HG03060 (cell line): ENCODE measurements around the gene BUB3.
A peak's percentile ranks its signal among the peaks of the same experiment; 100 is the strongest.

Experiments used
- ATAC-seq: cut with Tn5 transposase; IDR thresholded peaks from one replicate; pipeline ENCODE4 v1.9.1; 2021; ENCODE audit warnings: low read depth, moderate number of reproducible peaks; ENCODE audit not compliant: unreplicated experiment

Gene BUB3

GRCh38 chr10:123154092-123154710 lies at the start of gene BUB3:
Gene BUB3, plus strand, starts transcription at chr10:123154402. Its CDS starts 516 bp downstream, at chr10:123154918.
- peak; percentile 91 for ATAC-seq

GRCh38 chr10:123109466-123109865 lies 44.7 kb upstream of the BUB3 start:
- ATAC-seq: no peak

- no peak for ATAC-seq
Observed at GRCh38 chr10:123117644-123118417, 36.4 kb upstream of the BUB3 start.

- no peak for ATAC-seq
Observed at GRCh38 chr10:123119081-123119480, 35.1 kb upstream of the BUB3 start.

GRCh38 chr10:123126246-123126645 lies 28.0 kb upstream of the BUB3 start:
- no peak for ATAC-seq

GRCh38 chr10:123129618-123130271 lies 24.5 kb upstream of the BUB3 start:
- ATAC-seq: no peak

- ATAC-seq: no peak
Observed at GRCh38 chr10:123132576-123133477, 21.4 kb upstream of the BUB3 start.

GRCh38 chr10:123133541-123134342 lies 20.5 kb upstream of the BUB3 start:
- no peak for ATAC-seq

GRCh38 chr10:123134343-123134914 lies 19.8 kb upstream of the BUB3 start:
- no peak for ATAC-seq

GRCh38 chr10:123134915-123135414 lies 19.2 kb upstream of the BUB3 start:
- ATAC-seq: no peak

GRCh38 chr10:123135415-123136141 lies 18.6 kb upstream of the BUB3 start, which contains the start of gene HMX3:
Gene HMX3, plus strand, starts transcription at chr10:123135970. Its CDS starts 81 bp downstream, at chr10:123136051.
- ATAC-seq: no peak

GRCh38 chr10:123136221-123136805 lies 17.9 kb upstream of the BUB3 start:
- ATAC-seq: no peak

- no peak for ATAC-seq
Observed at GRCh38 chr10:123136806-123137642, 17.2 kb upstream of the BUB3 start.

GRCh38 chr10:123139165-123139520 lies 15.1 kb upstream of the BUB3 start:
- ATAC-seq: no peak

GRCh38 chr10:123139521-123140163 lies 14.6 kb upstream of the BUB3 start:
- ATAC-seq: no peak

GRCh38 chr10:123140164-123140982 lies 13.8 kb upstream of the BUB3 start:
- ATAC-seq: no peak
